Mucosa of stomach (tissue), 1 donor: ENCODE results near the gene MBD3.
"Not testable (repeated sequence)": the region's sequence is repeated elsewhere in the genome, so short reads cannot be mapped to it uniquely, and the experiment has no call there.

Experiments
- H3K27me3 ChIP-seq: one replicate; pipeline ENCODE4 v1.7.0; 2013; ENCODE audit warnings: mild to moderate bottlenecking, low read length; ENCODE audit not compliant: control insufficient read depth, insufficient read depth
- H3K36me3 ChIP-seq: one replicate; pipeline ENCODE4 v1.7.0; 2013; ENCODE audit warnings: low read length; ENCODE audit not compliant: control insufficient read depth, insufficient read depth
- H3K4me1 ChIP-seq: one replicate; pipeline ENCODE4 v1.7.0; 2013; ENCODE audit warnings: mild to moderate bottlenecking, low read length; ENCODE audit not compliant: control insufficient read depth, insufficient read depth
- H3K4me3 ChIP-seq: one replicate; pipeline ENCODE4 v1.7.0; 2013; ENCODE audit warnings: low read length
- H3K9ac ChIP-seq: one replicate; pipeline ENCODE4 v1.7.0; 2013; ENCODE audit warnings: mild to moderate bottlenecking, low read length, moderate library complexity
- H3K9me3 ChIP-seq: one replicate; pipeline ENCODE4 v1.7.0; 2013; ENCODE audit warnings: mild to moderate bottlenecking, low read length, moderate library complexity; ENCODE audit not compliant: control insufficient read depth
- donor health status: Pancreatic carcinoma.

The MBD3 gene

GRCh38 chr19:1592755-1593500 is at the start of gene MBD3:
MBD3 (minus strand) TSS chr19:1592865; CDS start chr19:1592631, 234 bp downstream.
- peaks cover 6% of the 10 kb centered on the region for H3K36me3 ChIP-seq
- no peaks in the 10 kb centered on the region for H3K9me3 ChIP-seq
- H3K9ac ChIP-seq, result peak within 1 kb of the TSS; percentile 88
- H3K4me1 ChIP-seq, result peaks cover 17% of the 10 kb centered on the region
- no peaks in the 10 kb centered on the region for H3K27me3 ChIP-seq
- H3K4me3 ChIP-seq, result peak within 1 kb of the TSS; percentile 63

- H3K9me3 ChIP-seq, H3K9ac ChIP-seq, H3K36me3 ChIP-seq, H3K27me3 ChIP-seq, H3K4me1 ChIP-seq, H3K4me3 ChIP-seq: not testable (repeated sequence)
Measured at GRCh38 chr19:1640893-1641448, 48.3 kb upstream of the MBD3 start.

- H3K9ac ChIP-seq, result no peak overlapping the region
- no peaks in the 10 kb centered on the region for H3K9me3 ChIP-seq
- no peaks in the 10 kb centered on the region for H3K27me3 ChIP-seq
- H3K4me3 ChIP-seq, result no peak overlapping the region
- no peaks in the 10 kb centered on the region for H3K36me3 ChIP-seq
- H3K4me1 ChIP-seq, result peaks cover 16% of the 10 kb centered on the region
Measured at GRCh38 chr19:1636325-1637236, 43.9 kb upstream of the MBD3 start.

GRCh38 chr19:1634938-1635243 is 42.2 kb upstream of the MBD3 start:
- H3K27me3 ChIP-seq, result no peaks in the 10 kb centered on the region
- no peaks in the 10 kb centered on the region for H3K36me3 ChIP-seq
- H3K9me3 ChIP-seq, result no peaks in the 10 kb centered on the region
- H3K9ac ChIP-seq, result no peak overlapping the region
- H3K4me1 ChIP-seq, result peaks cover 16% of the 10 kb centered on the region
- no peak overlapping the region for H3K4me3 ChIP-seq

GRCh38 chr19:1634242-1634937 is 41.7 kb upstream of the MBD3 start:
- peaks cover 16% of the 10 kb centered on the region for H3K4me1 ChIP-seq
- no peaks in the 10 kb centered on the region for H3K36me3 ChIP-seq
- no peak overlapping the region for H3K9ac ChIP-seq
- H3K4me3 ChIP-seq, result no peak overlapping the region
- H3K9me3 ChIP-seq, result no peaks in the 10 kb centered on the region
- H3K27me3 ChIP-seq, result no peaks in the 10 kb centered on the region

GRCh38 chr19:1633269-1633826 is 40.7 kb upstream of the MBD3 start:
- Histone ChIP-seq H3K36me3 (no peaks in the 10 kb centered on the region), H3K4me3 (no peak overlapping the region), H3K27me3 (no peaks in the 10 kb centered on the region), H3K9me3 (no peaks in the 10 kb centered on the region), H3K9ac (no peak overlapping the region), H3K4me1 (peaks cover 16% of the 10 kb centered on the region)

GRCh38 chr19:1632462-1633268 is 40.0 kb upstream of the MBD3 start:
- peaks cover 16% of the 10 kb centered on the region for H3K4me1 ChIP-seq
- H3K36me3 ChIP-seq, result no peaks in the 10 kb centered on the region
- H3K4me3 ChIP-seq, result no peak overlapping the region
- no peaks in the 10 kb centered on the region for H3K27me3 ChIP-seq
- H3K9ac ChIP-seq, result no peak overlapping the region
- no peaks in the 10 kb centered on the region for H3K9me3 ChIP-seq

- no peaks in the 10 kb centered on the region for H3K9me3 ChIP-seq
- H3K4me3 ChIP-seq, result no peak overlapping the region
- H3K4me1 ChIP-seq, result peaks cover 16% of the 10 kb centered on the region
- no peak overlapping the region for H3K9ac ChIP-seq
- H3K27me3 ChIP-seq, result no peaks in the 10 kb centered on the region
- H3K36me3 ChIP-seq, result no peaks in the 10 kb centered on the region
Measured at GRCh38 chr19:1631557-1632100, 39.0 kb upstream of the MBD3 start.

GRCh38 chr19:1630811-1631210 is 38.1 kb upstream of the MBD3 start:
- H3K4me3 ChIP-seq, result no peak overlapping the region
- no peaks in the 10 kb centered on the region for H3K36me3 ChIP-seq
- no peaks in the 10 kb centered on the region for H3K27me3 ChIP-seq
- H3K9me3 ChIP-seq, result no peaks in the 10 kb centered on the region
- no peak overlapping the region for H3K9ac ChIP-seq
- peaks cover 16% of the 10 kb centered on the region for H3K4me1 ChIP-seq

- Histone ChIP-seq H3K4me1 (peaks cover 16% of the 10 kb centered on the region), H3K27me3 (no peaks in the 10 kb centered on the region), H3K4me3 (no peak overlapping the region), H3K36me3 (no peaks in the 10 kb centered on the region), H3K9ac (no peak overlapping the region), H3K9me3 (no peaks in the 10 kb centered on the region)
Measured at GRCh38 chr19:1630012-1630411, 37.3 kb upstream of the MBD3 start.

- H3K4me3 ChIP-seq, result no peak overlapping the region
- H3K27me3 ChIP-seq, result no peaks in the 10 kb centered on the region
- H3K9me3 ChIP-seq, result no peaks in the 10 kb centered on the region
- no peaks in the 10 kb centered on the region for H3K36me3 ChIP-seq
- H3K4me1 ChIP-seq, result peaks cover 16% of the 10 kb centered on the region
- no peak overlapping the region for H3K9ac ChIP-seq
Measured at GRCh38 chr19:1629256-1629808, 36.7 kb upstream of the MBD3 start.
